Stimulated activated CD4-positive, alpha-beta T cell treated with anti-CD3 and anti-CD28 coated beads, TNF-alpha, amount 100 ng/mL, for 48 hours (primary cell): Measurements from ENCODE around the gene RIT2.

Experiments used
- DNase-seq, 3 donors: peaks; one replicate each; pipeline ENCODE4 v3.0.0-alpha.2; 2020; ENCODE audit warnings: low read depth in 3 of 3

RIT2 gene

DNA sequence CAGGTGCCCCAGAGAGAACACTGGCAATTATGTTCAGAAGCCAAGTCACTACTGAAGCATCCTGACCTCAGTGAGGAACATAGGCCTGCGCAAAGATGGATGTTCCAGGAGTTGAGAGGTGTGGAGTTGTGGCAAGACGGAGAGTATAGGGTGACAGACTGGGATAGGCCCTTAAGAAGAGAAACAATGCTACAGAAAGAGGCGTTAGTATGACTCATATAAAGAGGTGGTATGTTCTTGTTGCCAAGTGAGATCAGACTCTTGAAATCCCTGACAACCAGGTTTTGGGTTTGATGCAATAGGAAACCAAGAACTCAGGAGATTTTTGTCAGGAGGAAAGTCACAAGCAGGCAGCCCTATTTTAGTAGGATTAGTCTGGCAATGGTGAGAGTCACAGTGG lies 185.6 kb downstream of the RIT2 start:
- no peak for DNase-seq

- no peak for DNase-seq
Observed at GRCh38 chr18:42929181-42929580, 186.3 kb downstream of the RIT2 start.

DNA sequence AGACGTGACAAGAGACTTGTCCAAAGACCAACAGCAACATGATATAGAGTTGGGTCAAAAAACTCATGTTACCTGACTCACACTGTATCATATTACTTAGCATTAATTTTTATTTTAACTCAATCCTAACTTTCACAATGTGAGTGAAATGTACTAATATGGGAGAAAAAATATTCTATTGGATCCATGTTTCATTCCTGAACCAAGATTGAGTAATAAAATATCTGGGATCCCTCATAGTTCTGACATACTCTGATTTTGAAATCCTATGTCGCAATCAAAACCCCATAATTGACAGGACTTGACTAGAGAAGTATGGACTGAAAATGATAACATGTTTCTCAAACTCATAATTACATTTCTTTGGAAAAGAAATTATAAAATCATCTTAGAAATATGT lies 190.4 kb downstream of the RIT2 start:
- DNase-seq = no peak

GRCh38 chr18:42922363-42922762 lies 193.1 kb downstream of the RIT2 start:
- DNase-seq = no peak

- no peak for DNase-seq
Observed at GRCh38 chr18:42921226-42921737, 194.2 kb downstream of the RIT2 start.

DNA sequence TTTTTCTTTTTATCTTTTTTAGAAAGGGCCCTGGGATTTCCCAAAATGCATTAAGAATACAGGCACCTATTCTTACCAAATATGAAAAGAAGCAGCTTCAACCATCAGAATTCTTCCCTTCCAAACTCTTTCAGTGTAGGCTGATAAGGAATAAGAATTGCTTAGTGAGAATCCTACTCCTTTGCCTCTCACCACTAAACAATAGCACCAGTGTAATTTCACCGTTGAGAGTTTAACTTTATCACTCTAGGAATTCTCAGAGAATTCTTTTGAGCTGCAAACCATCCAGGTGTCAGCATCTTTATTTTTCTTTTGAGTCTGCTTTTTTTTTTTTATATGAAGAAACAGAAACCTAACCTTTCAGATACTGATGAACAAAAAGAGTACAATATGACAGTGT lies 194.9 kb downstream of the RIT2 start:
- DNase-seq = no peak

DNA sequence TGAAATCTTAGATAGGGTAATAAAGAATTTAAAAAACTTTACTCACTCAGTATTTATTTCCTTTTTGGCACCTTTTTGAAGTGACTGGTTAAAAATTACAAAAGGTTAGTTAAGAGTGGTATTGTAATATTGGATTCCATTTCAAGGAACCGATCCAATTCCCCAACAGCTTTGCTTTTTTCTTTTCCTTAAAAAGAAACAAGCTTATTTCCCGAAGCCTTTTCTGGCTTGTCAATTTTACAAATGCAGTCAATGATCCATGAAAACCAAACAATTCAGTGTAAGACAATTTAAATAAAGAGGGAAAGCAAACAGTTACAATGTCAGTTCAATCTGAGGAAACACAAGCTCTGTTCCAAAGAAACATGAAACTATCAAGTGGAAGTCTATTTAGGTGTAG lies 200.2 kb downstream of the RIT2 start:
- no peak for DNase-seq

DNA sequence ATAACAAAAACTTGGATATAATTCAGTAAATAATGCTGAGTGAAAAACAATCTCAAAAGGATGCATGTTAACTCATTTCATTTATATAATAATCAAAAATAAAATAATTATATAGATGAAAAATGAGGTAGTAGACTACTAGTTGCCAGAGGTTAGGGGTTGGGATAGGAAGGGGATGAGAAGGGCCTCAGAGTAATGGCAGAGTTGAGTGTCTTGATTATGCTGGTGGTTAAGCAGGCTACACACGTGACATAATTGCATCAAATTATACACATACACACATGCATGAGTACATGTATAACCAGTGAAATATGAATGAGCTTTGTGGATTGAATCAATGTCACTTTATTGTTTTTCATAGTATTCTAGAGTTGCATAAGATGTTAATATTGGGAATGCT lies 201.0 kb downstream of the RIT2 start:
- no peak for DNase-seq

GRCh38 chr18:42909095-42909494 lies 206.4 kb downstream of the RIT2 start:
- DNase-seq = no peak

- no peak for DNase-seq
Observed at GRCh38 chr18:42906761-42907160, 208.7 kb downstream of the RIT2 start.

DNA sequence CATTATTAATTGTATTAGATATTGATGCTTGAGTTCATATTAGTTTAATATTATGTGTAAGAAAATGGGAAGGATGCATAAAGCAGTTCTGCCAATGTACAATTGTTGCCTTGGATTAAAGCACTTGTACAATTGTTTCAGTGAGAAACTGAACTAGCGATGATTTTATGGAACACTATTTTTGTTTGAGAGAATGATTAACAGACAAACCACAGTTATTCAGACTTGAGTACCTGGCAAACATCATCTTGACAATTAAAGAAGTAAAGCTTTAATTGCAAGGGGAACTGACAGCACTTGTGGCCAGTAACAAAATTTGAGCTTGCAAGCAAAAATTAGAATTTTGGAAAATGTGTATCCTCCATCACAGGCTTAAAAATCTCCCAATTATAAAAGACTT lies 214.3 kb downstream of the RIT2 start:
- DNase-seq = no peak

- no peak for DNase-seq
Observed at GRCh38 chr18:42893977-42894376, 221.5 kb downstream of the RIT2 start.

GRCh38 chr18:42892181-42892580 lies 223.3 kb downstream of the RIT2 start:
- no peak for DNase-seq

- DNase-seq = no peak
Observed at GRCh38 chr18:42891705-42892104, 223.8 kb downstream of the RIT2 start.

GRCh38 chr18:42883169-42883568 lies 232.3 kb downstream of the RIT2 start:
- no peak for DNase-seq

DNA sequence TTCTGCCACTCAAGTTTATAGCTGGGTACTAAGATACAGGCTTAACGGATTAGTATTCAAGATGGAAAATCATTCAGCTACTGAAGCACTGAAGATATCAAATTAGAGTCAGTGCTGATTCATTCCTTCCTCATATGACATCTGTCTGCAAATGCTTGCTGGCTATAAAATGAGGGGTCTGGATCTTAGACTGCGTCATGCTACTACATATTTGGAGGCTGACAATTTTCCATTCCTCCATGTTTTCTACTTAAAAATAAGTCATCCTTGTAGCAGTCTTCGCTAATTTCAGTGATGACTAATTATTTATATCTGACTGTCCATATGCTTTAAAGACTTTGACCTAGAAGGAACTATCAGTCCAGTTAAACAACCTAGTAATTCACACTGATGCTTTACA lies 233.4 kb downstream of the RIT2 start:
- no peak for DNase-seq

- DNase-seq = no peak
Observed at GRCh38 chr18:42872838-42873237, 242.6 kb downstream of the RIT2 start.

DNA sequence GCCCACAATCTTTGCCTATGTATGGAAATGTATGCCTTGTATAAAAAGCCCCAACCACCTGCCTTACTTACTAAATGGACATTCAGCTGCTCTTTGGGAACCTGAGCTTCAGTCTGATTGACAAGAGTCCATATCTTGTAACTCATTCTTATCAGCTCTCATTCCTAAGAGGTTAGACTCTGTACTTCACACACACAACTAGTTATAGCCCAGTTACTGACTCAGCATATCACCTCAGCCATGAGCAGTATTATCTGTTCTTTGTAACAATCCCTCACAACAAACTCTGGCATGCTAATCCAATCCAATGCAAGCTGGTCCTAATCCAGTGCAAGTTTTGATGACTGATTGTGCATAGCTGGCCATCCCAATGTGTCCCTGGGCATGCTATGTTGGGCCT lies 250.6 kb downstream of the RIT2 start:
- no peak for DNase-seq

DNA sequence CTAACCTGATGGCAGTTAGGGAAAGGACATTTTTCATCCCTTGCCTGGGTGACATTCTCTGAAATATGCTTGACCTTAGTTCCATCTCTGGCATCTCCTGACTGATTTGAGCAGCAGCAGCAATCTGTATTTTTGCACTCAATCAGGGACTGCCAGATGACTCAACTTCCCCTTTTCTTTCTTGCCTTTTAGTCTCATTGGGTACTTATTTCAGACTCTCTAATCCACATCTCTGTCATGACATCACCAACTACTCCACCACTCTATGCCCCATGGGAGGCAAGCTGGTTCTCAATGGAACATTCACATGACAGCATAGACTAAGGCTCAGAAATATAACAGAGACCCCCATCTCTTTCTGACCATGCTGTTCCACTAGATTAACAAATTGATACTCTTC lies 254.2 kb downstream of the RIT2 start:
- no peak for DNase-seq

DNA sequence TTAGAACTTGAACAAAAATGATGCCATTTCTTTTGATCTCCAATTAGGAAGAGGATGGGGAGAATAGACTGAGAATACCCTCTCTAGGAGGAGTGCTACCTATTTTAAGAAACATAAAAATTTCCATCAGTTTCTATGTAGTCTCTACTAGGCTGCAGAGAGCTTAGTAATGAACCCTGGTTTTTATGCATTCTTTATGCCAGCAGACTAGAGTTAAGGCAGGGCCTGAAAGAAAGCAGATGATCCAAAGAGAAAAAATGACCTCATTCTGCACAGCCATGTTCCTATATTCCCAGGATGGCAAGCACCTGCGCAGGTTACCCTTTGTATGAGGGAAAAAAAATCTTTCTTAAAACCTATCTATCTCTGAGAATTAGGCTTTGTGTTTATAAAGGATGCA lies 254.9 kb downstream of the RIT2 start:
- no peak for DNase-seq

DNA sequence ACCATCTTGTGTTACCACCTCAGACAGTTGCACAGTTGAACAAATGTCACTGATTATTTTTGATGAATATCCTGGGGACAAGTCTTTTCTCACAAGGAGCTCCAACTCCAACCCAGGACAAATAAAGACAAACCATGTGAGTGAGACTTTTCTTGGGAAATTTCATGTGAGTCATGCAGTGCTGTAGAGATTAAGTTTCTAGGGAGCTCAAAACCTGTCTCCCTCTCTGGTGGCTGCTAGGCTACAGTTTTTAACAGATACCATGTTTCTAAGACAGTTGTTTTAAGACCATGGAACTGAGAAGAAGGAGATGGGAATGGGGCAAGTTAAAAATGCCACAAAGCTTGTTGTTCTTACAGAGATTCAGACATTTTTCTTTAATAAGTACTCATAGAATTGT lies 255.5 kb downstream of the RIT2 start:
- no peak for DNase-seq

GRCh38 chr18:42854558-42854957 lies 260.9 kb downstream of the RIT2 start:
- no peak for DNase-seq

DNA sequence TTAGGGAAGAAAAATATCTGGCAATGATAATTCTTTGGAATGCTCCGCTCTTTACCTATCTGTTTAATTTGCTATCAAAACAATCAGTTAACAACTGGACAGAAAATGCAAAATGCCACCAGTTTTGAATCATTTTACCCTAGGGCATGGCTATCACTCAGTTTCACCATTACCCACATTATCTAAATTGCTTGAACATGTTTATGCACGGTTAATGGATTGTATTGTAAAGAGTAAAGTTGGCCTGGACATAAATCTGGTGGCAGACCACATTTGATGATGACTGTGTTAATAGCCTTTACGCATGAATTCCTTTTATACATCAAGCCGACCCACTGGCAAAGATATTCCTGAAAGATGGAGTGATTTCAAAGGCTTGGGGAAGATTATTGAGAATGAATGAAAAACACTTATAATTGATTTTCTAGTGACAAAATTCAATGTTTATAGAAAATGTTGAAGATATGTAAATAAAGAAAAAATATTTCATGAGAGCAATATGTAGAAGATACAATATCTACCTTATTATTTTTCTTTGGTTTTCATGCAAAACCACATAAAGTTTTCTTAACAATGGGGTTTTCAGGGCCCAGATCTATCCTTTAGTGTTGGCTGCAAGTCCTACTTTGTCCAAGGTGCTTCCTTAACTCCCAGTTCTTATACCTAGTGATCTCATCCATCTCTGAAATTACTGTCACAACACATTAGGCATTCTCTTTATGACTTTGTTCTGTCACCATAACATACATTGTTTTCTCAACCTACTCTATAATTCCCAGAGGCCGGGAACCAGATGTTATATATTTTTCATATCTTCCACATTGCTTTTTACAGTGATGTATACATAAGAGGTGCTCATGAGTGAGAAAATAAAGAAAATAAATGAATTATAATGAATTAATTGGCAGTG lies 265.1 kb downstream of the RIT2 start:
- no peak for DNase-seq

DNA sequence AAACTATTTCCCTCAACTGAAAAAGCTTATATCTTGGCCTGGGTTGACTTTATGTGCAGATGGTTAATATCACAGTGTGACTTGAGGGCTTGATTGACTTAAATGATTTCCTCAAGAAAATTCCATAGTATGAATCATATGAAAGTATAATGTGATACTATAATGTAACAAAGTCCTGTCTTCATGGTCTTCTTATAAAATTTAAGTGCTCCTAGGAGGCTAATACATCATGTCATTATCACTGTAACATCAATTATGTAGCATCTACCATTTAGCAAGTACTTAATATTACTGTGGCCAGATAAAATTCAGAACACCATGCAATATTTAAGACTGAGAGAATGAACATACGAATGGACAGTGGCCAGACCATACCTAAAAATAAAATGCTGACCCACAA lies 276.1 kb downstream of the RIT2 start:
- DNase-seq = no peak
